Aorta (tissue), 5 donors: ENCODE data around the gene KRTAP9-8. TPM values are rescaled to one million over a fixed set of nuclear protein-coding genes. Genes with fewer than 3 reads are reported as not detected.
"Not testable (repeated sequence)": the region's sequence is repeated elsewhere in the genome, so short reads cannot be mapped to it uniquely, and the experiment has no call there.

ENCODE experiments used
- ATAC-seq: fragments of 200-7000 bp; cut with Tn5 transposase; one replicate; pipeline ENCODE4 v1.9.1; 2022; ENCODE audit warnings: moderate library complexity; ENCODE audit not compliant: low FRiP score
- DNase-seq, 2 donors: peaks; one replicate each; pipeline ENCODE4 v3.0.0-alpha.2; 2020
- H3K27ac ChIP-seq, 2 donors: one replicate each; pipeline ENCODE4 v1.5.1; 2013; ENCODE audit warnings: low read length in 2 of 2, mild to moderate bottlenecking in 2 of 2, moderate library complexity in 2 of 2, control low read depth in 1 of 2, inconsistent platforms in 1 of 2, low read depth in 1 of 2
- H3K27me3 ChIP-seq, 2 donors: one replicate each; pipeline ENCODE4 v1.6.1; 2013; ENCODE audit warnings: control low read depth in 1 of 2, low read length in 1 of 2, mild to moderate bottlenecking in 1 of 2, moderate library complexity in 1 of 2; ENCODE audit not compliant: insufficient read depth in 2 of 2, control insufficient read depth in 1 of 2
- H3K36me3 ChIP-seq, 2 donors: one replicate each; pipeline ENCODE4 v1.6.1; 2013; ENCODE audit warnings: control low read depth in 1 of 2, low read length in 1 of 2, mild to moderate bottlenecking in 1 of 2; ENCODE audit not compliant: insufficient read depth in 2 of 2, control insufficient read depth in 1 of 2
- H3K4me1 ChIP-seq, 2 donors: one replicate each; pipeline ENCODE4 v1.6.1; 2013; ENCODE audit warnings: low read length in 2 of 2, control low read depth in 1 of 2, mild to moderate bottlenecking in 1 of 2, moderate library complexity in 1 of 2; ENCODE audit not compliant: insufficient read depth in 2 of 2, control insufficient read depth in 1 of 2
- H3K4me3 ChIP-seq, 2 donors: one replicate each; pipeline ENCODE4 v1.5.1; 2013; ENCODE audit warnings: low read length in 2 of 2, control low read depth in 1 of 2, mild to moderate bottlenecking in 1 of 2
- H3K9me3 ChIP-seq: one replicate; pipeline ENCODE4 v1.6.1; 2013; ENCODE audit warnings: mild to moderate bottlenecking, low read length; ENCODE audit not compliant: control insufficient read depth
- WGBS, 2 donors: extraction: QIAGEN DNeasy Blood & Tissue Kit; methylation state at CpG; one replicate each; pipeline ENCODE4 v1.1.7; 2013; 5-methylcytosine and 5-hydroxymethylcytosine counted together
- intact Hi-C, 2 donors: fragments of 100-400 bp; cut with DNase I; formaldehyde crosslinking; loops; one replicate each; pipeline versions ENCODE4 v1.14.2 to v1.15.0; 2022
- polyA plus RNA-seq, 2 donors: library from polyadenylated mRNA; stranded (reverse); fragments of 200-250 nt; gene quantifications; one replicate each; pipeline ENCODE4 v1.2.3, GENCODE V29; 2013
- total RNA-seq, 2 donors: library from RNA; stranded (reverse); fragmentation: NEBNext Ultra II Directional; extraction: Animal tissue kit (Norgen Biotek cat#: 25700); gene quantifications; one replicate each; pipeline ENCODE4 v1.2.1, GENCODE V29; 2021
- donor health status: healthy with polysubstance abuse.
- donor health status: Bipolar disorder and iron deficiency.
- donor health status: DM: no; HTN: no; CAD: no.
- donor health status: DM: no; HTN: no; CAD: no.
- donor health status: DM: yes; HTN: yes; CAD: no.

Gene KRTAP9-8
- total and polyA plus RNA-seq, 4 donors: not detected

GRCh38 chr17:41267711-41268110 is 29.9 kb downstream of the KRTAP9-8 start:
- H3K4me3 ChIP-seq: no peak overlapping the region
- H3K4me1 ChIP-seq: no peaks in the 10 kb centered on the region
- intact Hi-C loops: no loop called here
- WGBS, 2 donors: 81% methylated on average over 3 of the region's 3 CpGs; no CpG with 5 or more reads in 1 of the 2 donors
- H3K36me3 ChIP-seq: no peaks in the 10 kb centered on the region
- ATAC-seq (no peak), DNase-seq (no peak)
- no peak overlapping the region for H3K27ac ChIP-seq
- no peaks in the 10 kb centered on the region for H3K27me3 ChIP-seq
- H3K9me3 ChIP-seq: no peaks in the 10 kb centered on the region

GRCh38 chr17:41271323-41271722 is 33.5 kb downstream of the KRTAP9-8 start:
- H3K4me3 ChIP-seq, DNase-seq, H3K27me3 ChIP-seq, H3K27ac ChIP-seq, H3K36me3 ChIP-seq, H3K9me3 ChIP-seq, intact Hi-C loops, ATAC-seq, H3K4me1 ChIP-seq: not testable (repeated sequence)
- WGBS, 2 donors: 60% methylated on average over 1 of the region's 1 CpG; no CpG with 5 or more reads in 1 of the 2 donors

- no peak overlapping the region for H3K4me3 ChIP-seq
- no peak overlapping the region for H3K27ac ChIP-seq
- H3K4me1 ChIP-seq: no peaks in the 10 kb centered on the region
- DNase-seq (no peak), ATAC-seq (no peak)
- 52% methylated on average over 1 of the region's 1 CpG; no CpG with 5 or more reads in 1 of the 2 donors for WGBS, 2 donors
- H3K27me3 ChIP-seq: no peaks in the 10 kb centered on the region
- no peaks in the 10 kb centered on the region for H3K36me3 ChIP-seq
- H3K9me3 ChIP-seq: no peaks in the 10 kb centered on the region
- intact Hi-C loops: no loop called here
Observed at GRCh38 chr17:41271858-41272257, 34.1 kb downstream of the KRTAP9-8 start.

GRCh38 chr17:41275648-41276190 is 37.9 kb downstream of the KRTAP9-8 start, which contains the start of gene KRTAP9-7:
TSS of gene KRTAP9-7 (plus strand) at chr17:41275698. CDS start at chr17:41275698, 0 bp downstream.
- not testable (repeated sequence) for ATAC-seq

GRCh38 chr17:41278176-41278955 is 40.6 kb downstream of the KRTAP9-8 start:
- intact Hi-C loops: no loop called here
- H3K4me1 ChIP-seq: no peaks in the 10 kb centered on the region
- DNase-seq (no peak), ATAC-seq (no peak)
- no peak overlapping the region for H3K4me3 ChIP-seq
- no peaks in the 10 kb centered on the region for H3K36me3 ChIP-seq
- no peaks in the 10 kb centered on the region for H3K27me3 ChIP-seq
- H3K9me3 ChIP-seq: no peaks in the 10 kb centered on the region
- no peak overlapping the region for H3K27ac ChIP-seq
- WGBS, 2 donors: 78 to 79% methylated on average over 3 of the region's 3 CpGs

More at GRCh38 chr17:41275648-41276190, 37.9 kb downstream of the KRTAP9-8 start, which contains the start of gene KRTAP9-7:
- H3K27me3 ChIP-seq, H3K4me3 ChIP-seq, intact Hi-C loops, H3K9me3 ChIP-seq, H3K27ac ChIP-seq, H3K4me1 ChIP-seq, DNase-seq, H3K36me3 ChIP-seq: not testable (repeated sequence)
- WGBS, 2 donors: 71 to 76% methylated on average over 3 of the region's 3 CpGs

GRCh38 chr17:41284043-41284442 is 46.2 kb downstream of the KRTAP9-8 start:
- H3K9me3 ChIP-seq: no peaks in the 10 kb centered on the region
- 33 to 38% methylated on average over 3 of the region's 3 CpGs for WGBS, 2 donors
- H3K4me1 ChIP-seq: no peaks in the 10 kb centered on the region
- no peak overlapping the region for H3K27ac ChIP-seq
- H3K27me3 ChIP-seq: no peaks in the 10 kb centered on the region
- DNase-seq (no peak), ATAC-seq (no peak)
- no peak overlapping the region for H3K4me3 ChIP-seq
- H3K36me3 ChIP-seq: no peaks in the 10 kb centered on the region
- intact Hi-C loops: no loop called here

- Histone ChIP-seq H3K27me3 (no peaks in the 10 kb centered on the region), H3K9me3 (no peaks in the 10 kb centered on the region), H3K4me1 (no peaks in the 10 kb centered on the region), H3K4me3 (no peak overlapping the region), H3K36me3 (no peaks in the 10 kb centered on the region), H3K27ac (no peak overlapping the region)
- WGBS, 2 donors: 38 to 40% methylated on average over 2 of the region's 2 CpGs
- DNase-seq (no peak), ATAC-seq (no peak)
- intact Hi-C loops: no loop called here
Observed at GRCh38 chr17:41284546-41284945, 46.7 kb downstream of the KRTAP9-8 start.

- Histone ChIP-seq H3K36me3 (no peaks in the 10 kb centered on the region), H3K4me3 (no peak overlapping the region), H3K27ac (no peak overlapping the region), H3K4me1 (no peaks in the 10 kb centered on the region), H3K9me3 (no peaks in the 10 kb centered on the region), H3K27me3 (no peaks in the 10 kb centered on the region)
- WGBS, 2 donors: 80 to 88% methylated on average over 3 of the region's 3 CpGs
- DNase-seq (no peak), ATAC-seq (no peak)
- intact Hi-C loops: no loop called here
Observed at GRCh38 chr17:41287050-41287449, 49.3 kb downstream of the KRTAP9-8 start.
